Hepatocyte (in vitro differentiated cells): ENCODE data around the gene NPHP4. TPM values are rescaled to one million over a fixed set of nuclear protein-coding genes. Genes with fewer than 3 reads are reported as not detected.
A peak's percentile ranks its signal among the peaks of the same experiment; 100 is the strongest.

Source experiments
- DNase-seq: peaks from one replicate; pipeline ENCODE4 v3.0.0-alpha.2; 2016; ENCODE audit warnings: low spot score
- H2AFZ ChIP-seq: fragments of 200-600 bp; sonication (generic); 2 replicates; pipeline ENCODE4 v1.6.0; 2016; ENCODE audit warnings: antibody characterized with exemption, mild to moderate bottlenecking
- H3K27ac ChIP-seq: fragments of 200-600 bp; sonication (generic); 2 replicates; pipeline ENCODE4 v1.5.1; 2016; ENCODE audit warnings: mild to moderate bottlenecking
- H3K27me3 ChIP-seq: fragments of 200-600 bp; sonication (generic); 2 replicates; pipeline ENCODE4 v1.6.1; 2016
- H3K36me3 ChIP-seq: fragments of 200-600 bp; sonication (generic); replicated peaks from 2 replicates; pipeline ENCODE4 v1.5.1; 2016; ENCODE audit warnings: low read depth; ENCODE audit not compliant: insufficient read depth
- H3K4me1 ChIP-seq: fragments of 200-600 bp; sonication (generic); 2 replicates; pipeline ENCODE4 v1.5.1; 2016; ENCODE audit warnings: mild to moderate bottlenecking, moderate library complexity; ENCODE audit not compliant: insufficient read depth
- H3K4me2 ChIP-seq: fragments of 200-600 bp; sonication (generic); 2 replicates; pipeline ENCODE4 v1.6.0; 2016
- H3K4me3 ChIP-seq: fragments of 200-600 bp; sonication (generic); 2 replicates; pipeline ENCODE4 v1.5.1; 2016; ENCODE audit warnings: mild to moderate bottlenecking
- H3K79me2 ChIP-seq: fragments of 200-600 bp; sonication (generic); 2 replicates; pipeline ENCODE4 v1.6.0; 2017; ENCODE audit warnings: mild to moderate bottlenecking
- H3K9me2 ChIP-seq: fragments of 200-600 bp; sonication (generic); replicated peaks from 2 replicates; pipeline ENCODE4 v1.6.0; 2017; ENCODE audit warnings: mild to moderate bottlenecking; ENCODE audit not compliant: insufficient read depth
- H3K9me3 ChIP-seq: fragments of 200-600 bp; sonication (generic); 2 replicates; pipeline ENCODE4 v1.5.1; 2016; ENCODE audit warnings: low read depth, mild to moderate bottlenecking
- H4K20me1 ChIP-seq: fragments of 200-600 bp; sonication (generic); 2 replicates; pipeline ENCODE4 v1.6.0; 2016; ENCODE audit warnings: mild to moderate bottlenecking; ENCODE audit not compliant: insufficient read depth, poor library complexity, severe bottlenecking
- CTCF ChIP-seq: fragments of 200-600 bp; sonication (generic); IDR thresholded peaks from 2 replicates; pipeline ENCODE4 v1.5.1; 2016; ENCODE audit warnings: antibody characterized with exemption, mild to moderate bottlenecking; ENCODE audit not compliant: poor library complexity
- EZH2 ChIP-seq: fragments of 200-600 bp; sonication (generic); IDR thresholded peaks from 2 replicates; pipeline ENCODE4 v1.6.1; 2016; ENCODE audit warnings: antibody characterized with exemption, mild to moderate bottlenecking, borderline replicate concordance
- EZH2phosphoT487 ChIP-seq: fragments of 200-600 bp; sonication (generic); IDR thresholded peaks from one replicate; pipeline ENCODE4 v1.6.1; 2018; ENCODE audit warnings: antibody characterized with exemption, mild to moderate bottlenecking, low read depth, moderate library complexity; ENCODE audit not compliant: unreplicated experiment, severe bottlenecking
- WGBS: methylation state at CpG from one replicate; pipeline ENCODE4 v1.1.6; 2016; ENCODE audit warnings: low lambda C conversion rate; ENCODE audit errors: missing lambda C conversion rate; 5-methylcytosine and 5-hydroxymethylcytosine counted together
- polyA plus RNA-seq: library from polyadenylated mRNA; unstranded; fragments of >200 nt; fragmentation: Nextera tagmentation; extraction: Ambion mirVana; gene quantifications from 2 replicates; pipeline ENCODE4 v1.2.1, GENCODE V29; 2016
- total RNA-seq: library from RNA; depleted of rRNA; stranded (reverse); fragments of >200 nt; gene quantifications from 2 replicates; pipeline ENCODE4 v1.2.3, GENCODE V29; 2014

Gene NPHP4
- total and polyA plus RNA-seq, 2 experiments from 2014 or later, result 5.6 to 6.0 TPM

- no peaks in the 10 kb centered on the region for H4K20me1 ChIP-seq
- DNase-seq, result peak; percentile 56
- no peaks in the 10 kb centered on the region for H3K36me3 ChIP-seq
- H3K4me2 ChIP-seq, result peak overlapping the region; percentile 98
- H3K27me3 ChIP-seq, result peaks cover 11% of the 10 kb centered on the region
- peaks cover 9% of the 10 kb centered on the region for H3K79me2 ChIP-seq
- WGBS, result 1% methylated on average over 32 of the region's 60 CpGs
- peak overlapping the region; percentile 54 for H3K4me3 ChIP-seq
- peaks cover 9% of the 10 kb centered on the region for H3K4me1 ChIP-seq
- TF ChIP-seq EZH2phosphoT487 (no peak), EZH2 (no peak), CTCF (no peak)
- H3K27ac ChIP-seq, result peak overlapping the region; percentile 78
- peak overlapping the region; percentile 58 for H2AFZ ChIP-seq
- no peaks in the 10 kb centered on the region for H3K9me3 ChIP-seq
- no peaks in the 10 kb centered on the region for H3K9me2 ChIP-seq
Observed at GRCh38 chr1:5991381-5992025, 722 bp downstream of the NPHP4 start.

- 26% methylated on average over 10 of the region's 10 CpGs for WGBS
- Histone ChIP-seq H3K4me2 (peak overlapping the region; percentile 98), H3K27ac (peak overlapping the region; percentile 2), H3K4me3 (peak overlapping the region; percentile 54), H3K36me3 (no peaks in the 10 kb centered on the region), H3K9me3 (no peaks in the 10 kb centered on the region), H4K20me1 (no peaks in the 10 kb centered on the region), H3K9me2 (no peaks in the 10 kb centered on the region), H3K27me3 (peaks cover 11% of the 10 kb centered on the region), H3K79me2 (peaks cover 9% of the 10 kb centered on the region), H2AFZ (peak overlapping the region; percentile 58), H3K4me1 (peaks cover 9% of the 10 kb centered on the region)
- TF ChIP-seq EZH2 (no peak), CTCF (no peak), EZH2phosphoT487 (no peak)
- DNase-seq, result peak; percentile 24
Observed at GRCh38 chr1:5990913-5991312, 1.3 kb downstream of the NPHP4 start.

- H3K36me3 ChIP-seq, result no peaks in the 10 kb centered on the region
- no peaks in the 10 kb centered on the region for H4K20me1 ChIP-seq
- no peak overlapping the region for H3K4me3 ChIP-seq
- peaks cover 9% of the 10 kb centered on the region for H3K79me2 ChIP-seq
- H3K4me1 ChIP-seq, result peaks cover 9% of the 10 kb centered on the region
- H3K9me3 ChIP-seq, result no peaks in the 10 kb centered on the region
- TF ChIP-seq EZH2phosphoT487, result no peak
- no peak overlapping the region for H3K27ac ChIP-seq
- H3K4me2 ChIP-seq, result no peak overlapping the region
- H2AFZ ChIP-seq, result no peak overlapping the region
- peaks cover 11% of the 10 kb centered on the region for H3K27me3 ChIP-seq
- 97% methylated on average over 18 of the region's 18 CpGs for WGBS
- no peak for DNase-seq
- no peaks in the 10 kb centered on the region for H3K9me2 ChIP-seq
Observed at GRCh38 chr1:5989731-5990271, 2.4 kb downstream of the NPHP4 start.

GRCh38 chr1:5989286-5989605 lies 3.0 kb downstream of the NPHP4 start:
- TF ChIP-seq CTCF (no peak), EZH2 (no peak), EZH2phosphoT487 (no peak)
- 97% methylated on average over 5 of the region's 5 CpGs for WGBS

More at GRCh38 chr1:5989286-5989605, 3.0 kb downstream of the NPHP4 start:
- H3K9me3 ChIP-seq, result no peaks in the 10 kb centered on the region
- no peaks in the 10 kb centered on the region for H3K9me2 ChIP-seq
- H3K27me3 ChIP-seq, result peaks cover 11% of the 10 kb centered on the region
- H3K79me2 ChIP-seq, result peaks cover 9% of the 10 kb centered on the region
- no peak overlapping the region for H3K27ac ChIP-seq
- H3K4me3 ChIP-seq, result no peak overlapping the region
- DNase-seq, result no peak
- H3K36me3 ChIP-seq, result no peaks in the 10 kb centered on the region
- peaks cover 9% of the 10 kb centered on the region for H3K4me1 ChIP-seq
- no peak overlapping the region for H2AFZ ChIP-seq
- no peak overlapping the region for H3K4me2 ChIP-seq
- H4K20me1 ChIP-seq, result no peaks in the 10 kb centered on the region
